AG04450 (cell line): ENCODE data around the gene KLF2. TPM values are rescaled to one million over a fixed set of nuclear protein-coding genes. Genes with fewer than 3 reads are reported as not detected.

Experiments
- CTCF ChIA-PET: fragments of 300-600, 350-600 bp; formaldehyde crosslinking; extraction: SDS; loops from one replicate; lab custom pipeline; 2022; ENCODE audit warnings: antibody characterized with exemption, inconsistent platforms; lab: Charles Lee
- POLR2A ChIA-PET: fragments of 350-600 bp; formaldehyde crosslinking; extraction: SDS; loops from one replicate; lab custom pipeline; 2021; ENCODE audit warnings: antibody characterized with exemption, inconsistent platforms; lab: Yijun Ruan, JAX
- DNase-seq: peaks from one replicate; pipeline ENCODE4 v3.0.0-alpha.2; 2011; ENCODE audit warnings: low read depth, low spot score
- H3K27ac ChIP-seq: one replicate; pipeline ENCODE4 v1.5.1; 2012; ENCODE audit warnings: low read depth, low read length, control low read depth
- H3K27me3 ChIP-seq: one replicate; pipeline ENCODE4 v1.6.0; 2012; ENCODE audit warnings: low read length; ENCODE audit not compliant: control insufficient read depth, insufficient read depth
- H3K4me3 ChIP-seq: 2 replicates; pipeline ENCODE4 v1.5.1; 2011; ENCODE audit warnings: mild to moderate bottlenecking, low read depth, low read length, control low read depth
- H3K9me3 ChIP-seq: 2 replicates; pipeline ENCODE4 v1.5.1; 2012; ENCODE audit warnings: low read length; ENCODE audit not compliant: control insufficient read depth, insufficient read depth
- CTCF ChIP-seq: IDR thresholded peaks from 2 replicates; pipeline ENCODE4 v1.5.1; 2011; ENCODE audit warnings: low read depth, low read length, control low read depth, inconsistent platforms
- polyA plus RNA-seq: library from polyadenylated mRNA; depleted of rRNA; stranded (reverse); fragments of >200 nt; gene quantifications from 2 replicates; pipeline ENCODE4 v1.2.3, GENCODE V29; 2011

The KLF2 gene
- polyA plus RNA-seq, 1 experiment = 0.60 TPM

GRCh38 chr19:16326401-16327168 is 2.0 kb downstream of the KLF2 start:
- no peak for DNase-seq
- peaks cover 4% of the 10 kb centered on the region; the same call in 1 of the 2 replicates for H3K9me3 ChIP-seq
- peak overlapping the region; percentile 72 for H3K4me3 ChIP-seq
- POLR2A ChIA-PET = no interaction called here
- H3K27me3 ChIP-seq = no peaks in the 10 kb centered on the region
- CTCF ChIA-PET = no interaction called here
- TF ChIP-seq CTCF = no peak
- no peak overlapping the region for H3K27ac ChIP-seq

- Histone ChIP-seq H3K4me3 (peak overlapping the region; percentile 7; the same call in 1 of the 2 replicates), H3K9me3 (peaks cover 4% of the 10 kb centered on the region; the same call in 1 of the 2 replicates), H3K27ac (no peak overlapping the region), H3K27me3 (no peaks in the 10 kb centered on the region)
- no peak for DNase-seq
- POLR2A ChIA-PET = interaction anchor here (2.0 kb wide), 1 partner anchor 34 kb away, joined by 7 read pairs; no protein-coding TSS in a partner anchor
- CTCF ChIA-PET = interaction anchor here (2.1 to 4.8 kb wide), 2 partner anchors 55 to 79 kb away, joined by 27 to 36 read pairs; no protein-coding TSS in a partner anchor
- TF ChIP-seq CTCF = no peak
Measured at GRCh38 chr19:16327169-16327475, 2.5 kb downstream of the KLF2 start.

GRCh38 chr19:16327501-16327900 is 2.9 kb downstream of the KLF2 start:
- ChIA-PET POLR2A (interaction anchor here (1.3 to 3.8 kb wide), 4 partner anchors 11 to 76 kb away, joined by 3 to 33 read pairs (median 11); no protein-coding TSS in a partner anchor), CTCF (interaction anchor here (1.2 to 4.8 kb wide), 3 partner anchors 55 to 80 kb away, joined by 3 to 36 read pairs (median 27); no protein-coding TSS in a partner anchor)
- H3K4me3 ChIP-seq = no peak overlapping the region
- no peak for TF ChIP-seq CTCF
- no peak for DNase-seq
- H3K27me3 ChIP-seq = no peaks in the 10 kb centered on the region
- no peak overlapping the region for H3K27ac ChIP-seq
- peaks cover 4% of the 10 kb centered on the region; the same call in 1 of the 2 replicates for H3K9me3 ChIP-seq

- H3K27me3 ChIP-seq = no peaks in the 10 kb centered on the region
- peaks cover 4% of the 10 kb centered on the region; the same call in 1 of the 2 replicates for H3K9me3 ChIP-seq
- DNase-seq = peak; percentile 69
- H3K4me3 ChIP-seq = peak overlapping the region; percentile 37
- ChIA-PET CTCF (interaction anchor here (0.5 to 4.8 kb wide), 7 partner anchors 11 to 166 kb away, joined by 3 to 36 read pairs (median 4); no protein-coding TSS in a partner anchor), POLR2A (interaction anchor here (0.7 to 3.8 kb wide), 7 partner anchors 9 to 76 kb away, joined by 3 to 33 read pairs (median 4); no protein-coding TSS in a partner anchor)
- no peak for TF ChIP-seq CTCF
- H3K27ac ChIP-seq = peak overlapping the region; percentile 81
Measured at GRCh38 chr19:16327911-16328823, 3.5 kb downstream of the KLF2 start.
